Stimulated activated CD8-positive, alpha-beta memory T cell treated with anti-CD3 and anti-CD28 coated beads, Interleukin-7, amount 100 ng/mL, for 1 hour (primary cell): ENCODE results near the gene INSR.
"Not testable (repeated sequence)": the region's sequence is repeated elsewhere in the genome, so short reads cannot be mapped to it uniquely, and the experiment has no call there.

ENCODE experiments used
- DNase-seq, 2 donors: peaks; one replicate each; pipeline ENCODE4 v3.0.0-alpha.2; 2020; ENCODE audit warnings: low read depth in 2 of 2

Gene INSR

DNA sequence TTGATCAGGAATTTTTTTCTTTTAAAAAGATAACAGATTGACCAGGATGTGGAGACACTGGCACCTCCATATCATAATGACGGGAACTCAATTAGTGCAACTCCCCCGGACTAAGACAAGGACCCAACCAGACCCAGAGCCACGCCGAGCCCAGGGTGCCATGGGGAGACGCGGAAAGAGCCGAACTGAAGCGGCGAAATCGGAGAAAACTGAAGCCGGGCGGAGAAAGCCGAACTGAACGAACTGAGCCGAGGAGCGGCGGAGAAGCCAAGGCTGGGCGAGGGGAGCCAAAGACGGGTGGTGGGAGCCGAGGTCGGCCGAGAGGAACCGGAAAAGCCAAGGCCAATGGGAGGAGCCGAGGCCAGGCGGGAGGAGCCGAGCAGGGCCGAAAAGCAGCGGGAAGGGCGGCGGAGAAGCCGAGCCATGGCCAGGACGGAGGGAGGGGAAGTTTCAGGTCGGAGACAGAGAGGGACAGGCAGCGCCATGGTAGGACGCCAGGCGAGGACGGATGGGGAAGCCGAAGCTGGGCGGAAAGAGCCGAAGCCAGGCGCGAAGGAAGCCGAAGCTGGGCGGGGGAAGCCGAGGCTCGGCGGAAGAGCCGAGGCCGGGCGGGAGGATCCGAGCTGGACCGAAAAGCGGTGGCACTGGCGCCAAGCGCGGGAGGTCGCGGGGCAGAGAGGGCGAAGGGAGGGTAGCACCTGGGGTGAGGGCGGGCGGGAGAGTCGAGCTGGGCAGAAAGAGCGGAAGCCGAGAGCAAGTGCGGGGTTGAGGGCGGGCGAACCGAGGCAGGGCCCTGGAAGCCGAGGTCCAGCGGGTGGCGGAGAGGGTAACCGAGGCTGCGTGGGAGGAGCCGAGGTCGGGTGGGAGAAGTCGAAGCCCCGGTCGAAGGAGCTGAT is 195.3 kb downstream of the INSR start:
- DNase-seq = peak; percentile 74 to 79

DNA sequence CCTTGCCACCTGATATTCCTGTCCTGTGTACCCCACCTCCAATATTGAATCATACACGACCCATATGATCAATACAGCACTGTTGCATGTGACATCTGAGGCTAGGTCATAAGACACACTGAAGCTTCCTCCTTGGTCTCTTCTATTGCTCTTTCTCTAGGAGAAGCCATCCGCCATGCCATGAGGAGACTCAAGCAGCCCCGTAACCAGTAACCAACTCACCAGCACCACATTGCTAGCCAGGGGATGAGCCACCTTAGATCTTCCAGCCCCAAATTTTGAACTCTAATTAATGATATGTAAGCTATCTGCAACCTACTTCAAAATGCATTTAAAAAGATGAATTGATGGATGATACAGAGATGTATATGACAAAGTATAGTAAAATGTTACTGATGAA is 196.1 kb downstream of the INSR start:
- DNase-seq = no peak

DNA sequence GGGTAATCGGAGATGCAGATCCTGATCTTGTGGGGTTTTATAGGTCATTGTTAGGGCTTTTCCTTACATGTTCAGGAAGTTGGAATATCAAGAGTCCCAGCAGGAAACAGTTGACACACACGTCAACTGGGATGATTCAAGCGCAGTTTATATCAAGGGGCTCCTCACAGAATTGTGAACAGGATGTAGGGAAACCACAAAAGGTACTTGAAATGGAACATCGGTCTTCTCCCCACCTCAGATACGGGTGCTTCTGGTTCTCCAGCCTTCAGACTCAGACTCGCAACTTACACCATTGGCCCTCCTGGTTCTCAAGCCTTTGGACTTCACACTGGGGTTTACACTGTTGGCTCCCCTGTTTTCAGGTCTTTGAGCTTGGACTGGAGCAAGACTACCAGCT is 205.2 kb downstream of the INSR start:
- no peak for DNase-seq

DNA sequence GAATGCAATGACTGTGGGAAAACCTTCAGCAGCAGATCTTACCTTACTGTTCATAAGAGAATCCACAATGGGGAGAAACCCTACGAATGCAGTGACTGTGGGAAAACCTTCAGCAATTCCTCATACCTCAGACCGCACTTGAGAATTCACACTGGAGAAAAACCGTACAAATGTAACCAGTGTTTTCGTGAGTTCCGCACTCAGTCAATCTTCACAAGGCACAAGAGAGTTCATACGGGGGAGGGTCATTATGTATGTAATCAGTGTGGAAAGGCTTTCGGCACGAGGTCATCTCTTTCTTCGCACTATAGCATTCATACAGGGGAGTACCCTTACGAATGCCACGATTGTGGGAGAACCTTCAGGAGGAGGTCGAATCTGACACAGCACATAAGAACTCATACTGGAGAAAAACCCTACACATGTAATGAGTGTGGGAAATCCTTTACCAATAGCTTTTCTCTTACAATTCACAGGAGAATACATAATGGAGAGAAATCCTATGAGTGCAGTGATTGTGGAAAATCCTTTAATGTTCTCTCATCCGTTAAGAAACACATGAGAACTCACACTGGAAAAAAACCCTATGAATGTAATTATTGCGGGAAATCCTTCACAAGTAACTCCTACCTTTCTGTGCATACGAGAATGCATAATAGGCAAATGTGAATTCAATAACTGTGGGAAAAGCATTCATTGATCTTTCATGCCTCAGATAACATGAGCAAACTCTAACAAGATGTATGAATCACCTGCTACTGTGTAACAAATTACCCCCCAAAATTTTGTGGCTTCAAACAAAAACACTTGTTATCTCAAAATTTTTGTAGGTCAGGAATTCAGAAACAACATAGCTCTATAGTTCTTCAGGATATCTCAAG is 210.9 kb downstream of the INSR start:
- DNase-seq = no peak

DNA sequence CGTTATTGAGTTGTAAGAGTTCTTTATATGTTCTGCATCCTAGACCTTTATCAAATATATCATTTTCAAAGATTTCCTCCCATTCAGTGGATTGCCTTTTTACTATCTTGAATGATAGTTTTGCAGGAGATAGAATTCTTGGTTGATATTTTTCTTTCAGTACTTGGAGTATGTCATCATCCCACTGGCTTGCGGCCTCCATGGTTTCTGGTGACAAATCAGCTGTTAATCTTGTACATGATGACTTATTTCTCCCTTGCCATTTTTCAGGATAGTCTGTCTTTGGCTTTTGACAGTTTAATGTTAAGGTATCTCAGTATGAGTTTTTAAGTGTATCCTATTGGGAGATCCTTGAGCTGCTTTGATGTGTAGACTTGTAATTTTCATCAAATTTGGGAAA is 216.2 kb downstream of the INSR start:
- no peak for DNase-seq

DNA sequence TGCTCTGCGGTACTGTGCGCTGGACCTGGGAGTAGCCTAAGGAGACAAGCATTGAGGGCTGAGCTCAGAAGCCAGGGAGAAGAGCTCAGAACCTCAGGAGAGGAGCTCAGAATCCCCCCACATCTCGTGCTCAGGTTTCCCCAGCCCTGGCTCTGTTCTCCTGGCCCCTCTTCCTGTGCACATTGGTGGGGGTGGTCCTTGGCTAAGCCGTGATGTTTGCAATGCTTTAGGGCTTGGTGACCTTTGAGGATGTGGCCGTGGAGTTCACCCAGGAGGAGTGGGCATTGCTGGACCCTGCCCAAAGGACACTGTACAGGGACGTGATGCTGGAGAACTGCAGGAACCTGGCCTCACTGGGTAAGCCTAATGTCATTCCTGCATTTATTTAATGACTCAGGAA is 218.1 kb downstream of the INSR start:
- DNase-seq = no peak

DNA sequence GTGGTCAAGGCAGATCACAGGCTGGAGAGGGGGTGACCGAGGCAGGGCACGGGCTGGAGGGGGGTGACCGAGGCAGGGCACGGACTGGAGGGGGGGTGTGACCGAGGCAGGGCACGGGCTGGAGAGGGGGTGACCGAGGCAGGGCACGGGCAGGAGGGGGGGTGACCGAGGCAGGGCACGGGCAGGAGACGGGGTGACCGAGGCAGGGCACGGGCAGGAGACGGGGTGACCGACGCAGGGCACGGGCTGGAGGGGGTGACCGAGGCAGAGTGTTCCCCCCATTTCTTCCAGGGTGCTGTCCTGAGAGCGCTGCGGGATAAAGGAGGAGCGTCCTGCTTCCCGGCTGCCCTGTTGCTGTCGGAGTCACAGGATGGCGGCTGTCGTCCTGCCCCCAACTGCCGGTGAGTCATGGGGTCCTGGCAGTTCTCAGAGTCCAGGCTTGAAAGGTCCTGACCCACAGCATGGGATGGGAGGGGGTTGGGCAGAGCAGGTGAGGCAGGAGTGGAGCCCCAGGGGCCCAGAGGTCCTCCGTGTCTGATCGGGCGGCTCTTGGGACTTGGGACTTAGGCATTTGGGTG is 219.4 kb downstream of the INSR start:
- DNase-seq = no peak

DNA sequence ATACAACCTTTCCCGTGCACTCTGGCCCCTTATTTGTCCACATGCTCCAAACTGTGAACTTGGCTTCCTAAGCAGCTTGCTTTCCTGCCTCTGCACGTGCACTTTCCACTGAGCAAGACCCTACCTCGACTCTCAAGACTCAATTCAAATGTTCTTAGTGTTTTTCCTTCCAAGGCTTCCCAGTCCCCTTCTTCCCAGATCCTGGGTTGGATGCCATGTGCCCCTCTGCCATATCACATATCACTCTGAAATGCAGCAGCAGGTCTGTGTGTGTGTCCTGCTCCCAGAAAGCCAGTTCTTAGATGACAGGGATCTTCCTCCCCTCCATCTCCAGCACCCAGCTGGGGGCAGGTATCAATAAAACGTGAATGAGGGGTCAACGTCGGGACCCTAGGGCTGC is 221.7 kb downstream of the INSR start:
- no peak for DNase-seq

DNA sequence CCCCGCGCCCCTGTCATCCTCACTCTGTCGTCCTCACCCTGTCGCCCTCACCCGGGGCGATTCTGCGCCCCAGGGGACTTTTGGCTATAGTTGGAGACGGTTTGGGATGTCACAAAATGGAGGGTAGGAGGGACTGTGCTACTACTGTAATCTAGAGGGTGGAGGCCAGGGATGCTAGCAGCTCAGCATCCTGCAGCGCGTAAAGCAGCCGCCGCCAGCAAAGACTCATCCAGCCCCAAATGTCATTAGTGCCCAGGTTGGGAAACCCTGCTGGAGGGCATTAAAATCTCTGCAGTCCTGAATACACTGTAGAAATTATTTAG is 224.3 kb downstream of the INSR start:
- no peak for DNase-seq

DNA sequence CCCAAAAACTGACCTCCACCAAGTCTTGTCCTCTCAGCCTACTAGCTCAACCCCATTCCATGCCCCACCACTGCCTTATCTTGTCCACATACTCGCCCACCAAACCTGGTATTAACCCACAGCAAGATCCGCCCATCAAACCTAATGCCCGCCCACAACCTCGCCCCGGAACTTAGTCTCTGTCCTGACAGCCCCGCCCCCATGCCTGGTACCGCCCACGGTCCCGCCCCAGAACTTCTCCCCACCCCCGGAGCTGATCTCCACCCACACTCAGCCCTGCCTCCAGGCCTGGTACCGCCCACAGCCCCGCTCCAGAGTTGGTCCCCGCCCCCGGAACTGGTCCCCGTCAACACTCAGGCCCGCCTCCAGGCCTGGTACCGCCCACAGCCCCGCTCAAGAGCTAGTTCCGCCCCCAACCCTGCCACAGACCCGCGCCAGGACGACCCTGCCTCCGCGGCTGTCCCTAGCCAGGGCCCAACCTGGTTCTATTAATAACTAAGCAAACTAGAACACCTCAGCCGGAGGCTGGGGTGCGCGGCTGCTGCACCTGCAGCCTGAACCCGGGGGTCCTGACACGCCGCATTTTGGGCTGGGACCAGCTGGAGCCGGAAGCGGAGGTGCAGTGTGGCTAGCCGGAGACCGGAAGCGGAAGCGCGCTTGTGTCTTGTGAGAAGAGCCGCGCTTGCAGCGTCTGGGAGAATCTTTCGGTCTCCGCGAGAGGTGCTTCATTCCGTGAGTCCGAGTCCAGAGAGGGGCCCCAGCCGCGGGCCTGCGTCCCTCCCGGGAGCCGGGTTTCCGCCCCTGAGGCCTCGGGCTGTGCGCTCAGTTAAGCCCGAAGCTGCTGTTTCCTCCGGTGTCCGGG is 224.9 kb downstream of the INSR start, which contains the start of gene ZNF557:
TSS of gene ZNF557 (plus strand) at position 662 of the 862 bp plus-strand sequence. CDS start 5,372 bp downstream, outside the sequence.
- DNase-seq = peak; percentile 96 to 99

DNA sequence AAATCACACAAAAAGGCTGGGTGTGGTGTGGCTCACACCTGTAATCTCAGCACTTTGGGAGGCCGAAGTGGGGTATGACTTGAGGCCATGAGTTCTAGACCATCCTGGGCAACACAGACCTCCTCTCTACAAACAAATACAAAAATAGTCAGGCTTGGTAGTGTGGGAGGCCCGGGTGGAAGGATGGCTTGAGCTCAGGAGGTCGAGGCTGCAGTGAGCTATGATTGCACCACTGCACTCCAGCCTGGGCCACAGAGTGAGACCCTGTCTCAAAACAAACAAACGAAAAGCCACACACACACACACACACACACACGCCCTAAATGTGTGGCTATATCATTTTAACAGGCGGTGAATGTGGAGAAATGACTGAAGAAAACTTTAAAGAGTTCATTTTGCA is 225.6 kb downstream of the INSR start:
- no peak for DNase-seq

DNA sequence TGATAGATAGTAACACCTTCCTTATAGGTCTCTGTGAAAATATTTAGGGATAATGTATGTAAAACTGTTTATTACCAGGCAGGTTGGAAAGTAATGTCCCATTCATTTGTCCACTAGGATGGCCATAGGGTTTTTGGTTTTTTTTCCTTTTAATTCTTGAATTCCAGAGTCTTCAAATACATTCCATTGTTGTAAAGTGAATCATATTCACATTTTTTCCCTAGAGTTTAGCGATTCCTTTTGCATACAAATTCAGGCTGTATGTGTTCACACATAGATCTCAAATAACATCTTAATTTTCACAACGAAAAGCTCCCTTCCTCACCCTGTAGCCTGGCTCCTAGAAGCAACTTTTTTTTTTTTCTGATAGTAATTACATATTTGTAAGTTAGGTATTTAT is 226.5 kb downstream of the INSR start:
- no peak for DNase-seq

DNA sequence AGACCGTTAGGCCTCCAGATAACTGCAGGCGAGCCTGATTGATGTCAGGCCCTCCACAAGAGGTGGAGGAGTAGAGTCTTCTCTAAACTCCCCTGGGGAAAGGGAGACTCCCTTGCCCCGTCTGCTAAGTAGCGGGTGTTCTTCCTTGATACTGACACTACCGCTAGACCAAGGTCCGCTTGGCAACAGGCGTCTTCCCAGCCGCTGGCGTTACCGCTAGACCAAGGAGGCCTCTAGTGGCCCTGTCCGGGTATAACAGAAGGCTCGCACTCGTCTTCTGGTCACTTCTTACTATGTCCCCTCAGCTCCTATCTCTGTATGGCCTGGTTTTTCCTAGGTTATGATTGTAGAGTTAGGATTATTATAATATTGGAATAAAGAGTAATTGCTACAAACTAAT is 227.1 kb downstream of the INSR start:
- not testable (repeated sequence) for DNase-seq

DNA sequence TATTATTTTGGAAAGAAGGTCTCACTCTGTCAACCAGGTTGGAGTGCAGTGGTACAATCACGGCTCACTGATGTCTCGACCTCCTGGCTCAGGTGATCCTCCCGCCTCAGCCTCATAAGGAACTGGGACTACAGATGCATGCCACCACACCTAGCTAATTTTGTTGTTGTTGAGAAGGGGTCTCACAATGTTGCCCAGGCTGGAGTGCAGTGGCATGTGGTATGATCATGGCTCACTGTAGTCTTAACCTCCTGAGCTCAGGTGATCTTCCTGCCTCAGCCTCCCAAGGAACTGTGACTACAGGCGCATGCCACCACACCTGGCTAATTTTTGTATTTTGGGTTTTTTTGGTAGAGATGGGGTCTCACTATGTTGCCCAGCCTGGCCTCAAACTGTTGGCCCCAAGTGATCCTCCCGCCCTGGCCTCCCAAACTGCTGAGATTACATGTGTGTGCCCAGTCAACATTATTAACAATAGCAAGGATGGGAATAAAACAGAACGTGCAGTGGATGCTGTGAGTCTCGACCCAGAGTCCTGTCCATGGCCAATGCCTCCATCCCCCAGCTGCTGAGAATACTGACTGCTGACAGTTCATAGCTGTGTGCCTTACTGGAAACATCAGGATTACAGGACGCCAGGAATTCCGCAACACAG is 230.3 kb downstream of the INSR start:
- DNase-seq = no peak

DNA sequence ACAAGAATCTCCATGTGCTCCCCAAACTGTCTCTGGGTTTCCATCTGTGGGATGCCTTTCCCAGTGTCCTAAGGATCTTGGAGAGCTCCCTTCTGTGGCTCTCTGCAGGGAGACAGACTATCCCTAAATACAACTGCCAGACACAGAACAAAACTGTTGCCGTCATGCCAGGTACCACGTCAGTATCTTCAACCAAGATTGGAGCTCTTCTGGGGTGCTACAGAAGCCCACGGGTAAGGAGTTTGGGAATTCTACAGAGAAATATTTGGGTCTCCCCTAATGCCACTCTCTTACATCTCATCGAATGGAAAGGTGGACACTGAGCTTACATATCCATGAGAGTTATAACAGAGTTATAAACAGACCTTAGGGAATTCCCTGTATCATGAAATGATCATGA is 230.9 kb downstream of the INSR start:
- no peak for DNase-seq
